Stimulated activated CD8-positive, alpha-beta memory T cell treated with anti-CD3 and anti-CD28 coated beads, Interleukin-7, amount 100 ng/mL, for 4 hours (primary cell): ENCODE measurements around the gene FERMT2.

Source experiments
- DNase-seq, 2 donors: peaks; one replicate each; pipeline ENCODE4 v3.0.0-alpha.2; 2020; ENCODE audit warnings: low read depth in 2 of 2

Gene FERMT2

GRCh38 chr14:52862632-52863333 is 88.1 kb downstream of the FERMT2 start:
- DNase-seq: no peak

GRCh38 chr14:52861403-52861802 is 89.4 kb downstream of the FERMT2 start:
- no peak for DNase-seq

- DNase-seq: no peak
Observed at GRCh38 chr14:52860910-52861309, 89.9 kb downstream of the FERMT2 start.

- DNase-seq: no peak
Observed at GRCh38 chr14:52860209-52860608, 90.6 kb downstream of the FERMT2 start.

GRCh38 chr14:52856139-52856538 is 94.7 kb downstream of the FERMT2 start:
- no peak for DNase-seq

GRCh38 chr14:52853522-52853854 is 97.4 kb downstream of the FERMT2 start:
- no peak for DNase-seq

GRCh38 chr14:52852810-52853521 is 97.9 kb downstream of the FERMT2 start:
- no peak for DNase-seq

GRCh38 chr14:52850451-52850909 is 100.4 kb downstream of the FERMT2 start:
- no peak for DNase-seq

GRCh38 chr14:52848626-52849025 is 102.2 kb downstream of the FERMT2 start:
- no peak for DNase-seq

- DNase-seq: no peak
Observed at GRCh38 chr14:52846591-52846990, 104.3 kb downstream of the FERMT2 start.

- no peak for DNase-seq
Observed at GRCh38 chr14:52845081-52845480, 105.8 kb downstream of the FERMT2 start.

GRCh38 chr14:52844262-52845060 is 106.4 kb downstream of the FERMT2 start:
- DNase-seq: no peak

GRCh38 chr14:52840877-52841276 is 110.0 kb downstream of the FERMT2 start:
- no peak for DNase-seq

- DNase-seq: no peak
Observed at GRCh38 chr14:52837451-52837850, 113.4 kb downstream of the FERMT2 start.

- DNase-seq: no peak
Observed at GRCh38 chr14:52836063-52836462, 114.8 kb downstream of the FERMT2 start.

- DNase-seq: no peak
Observed at GRCh38 chr14:52835122-52835903, 115.5 kb downstream of the FERMT2 start.

- DNase-seq: no peak
Observed at GRCh38 chr14:52834440-52834842, 116.4 kb downstream of the FERMT2 start.

- DNase-seq: no peak
Observed at GRCh38 chr14:52833891-52834290, 117.0 kb downstream of the FERMT2 start.

GRCh38 chr14:52829527-52830185 is 121.2 kb downstream of the FERMT2 start:
- no peak for DNase-seq

GRCh38 chr14:52827426-52827825 is 123.4 kb downstream of the FERMT2 start:
- DNase-seq: no peak

- DNase-seq: no peak
Observed at GRCh38 chr14:52825085-52825484, 125.8 kb downstream of the FERMT2 start.
